GM23248 (cell line): ENCODE results near the gene CLEC16A. TPM values are rescaled to one million over a fixed set of nuclear protein-coding genes. Genes with fewer than 3 reads are reported as not detected.

Source experiments
- DNase-seq: peaks from one replicate; pipeline ENCODE4 v3.0.0-alpha.2; 2015
- H2AFZ ChIP-seq: fragments of 200-600 bp; sonication (generic); 2 replicates; pipeline ENCODE4 v1.6.1; 2016; ENCODE audit warnings: antibody characterized with exemption
- H3F3A ChIP-seq: fragments of 200-600 bp; sonication (generic); 2 replicates; pipeline ENCODE4 v1.6.1; 2016; ENCODE audit warnings: mild to moderate bottlenecking, antibody characterized with exemption, mixed run types; ENCODE audit not compliant: insufficient read depth
- H3K27ac ChIP-seq: fragments of 200-600 bp; sonication (generic); 2 replicates; pipeline ENCODE4 v1.5.1; 2016; ENCODE audit warnings: mild to moderate bottlenecking
- H3K27me3 ChIP-seq: fragments of 200-600 bp; sonication (generic); replicated peaks from 2 replicates; pipeline ENCODE4 v1.6.1; 2016; ENCODE audit warnings: mild to moderate bottlenecking; ENCODE audit not compliant: insufficient read depth
- H3K36me3 ChIP-seq: fragments of 200-600 bp; sonication (generic); 2 replicates; pipeline ENCODE4 v1.6.1; 2016; ENCODE audit warnings: low read depth, mild to moderate bottlenecking
- H3K4me1 ChIP-seq: fragments of 200-600 bp; sonication (generic); 2 replicates; pipeline ENCODE4 v1.6.1; 2016; ENCODE audit warnings: mild to moderate bottlenecking; ENCODE audit not compliant: insufficient read depth
- H3K4me2 ChIP-seq: fragments of 200-600 bp; sonication (generic); one replicate; pipeline ENCODE4 v1.6.1; 2016; ENCODE audit warnings: mild to moderate bottlenecking; ENCODE audit not compliant: unreplicated experiment
- H3K4me3 ChIP-seq: fragments of 200-600 bp; sonication (generic); 2 replicates; pipeline ENCODE4 v1.5.1; 2016; ENCODE audit warnings: mild to moderate bottlenecking
- H3K79me2 ChIP-seq: fragments of 200-600 bp; sonication (generic); 2 replicates; pipeline ENCODE4 v1.6.1; 2016; ENCODE audit warnings: mild to moderate bottlenecking; ENCODE audit not compliant: insufficient read depth
- H3K9ac ChIP-seq: fragments of 200-600 bp; sonication (generic); 2 replicates; pipeline ENCODE4 v1.6.1; 2016; ENCODE audit warnings: mild to moderate bottlenecking
- H3K9me2 ChIP-seq: fragments of 200-600 bp; sonication (generic); 2 replicates; pipeline ENCODE4 v1.6.1; 2016; ENCODE audit warnings: mixed run types, mild to moderate bottlenecking, moderate library complexity; ENCODE audit not compliant: insufficient read depth
- H3K9me3 ChIP-seq: fragments of 200-600 bp; sonication (generic); one replicate; pipeline ENCODE4 v1.6.1; 2017; ENCODE audit warnings: low read depth
- H4K20me1 ChIP-seq: fragments of 200-600 bp; sonication (generic); 2 replicates; pipeline ENCODE4 v1.6.0; 2016; ENCODE audit not compliant: insufficient read depth
- EZH2 ChIP-seq: fragments of 200-600 bp; sonication (generic); IDR thresholded peaks from 2 replicates; pipeline ENCODE4 v1.6.1; 2018; ENCODE audit warnings: antibody characterized with exemption, mild to moderate bottlenecking; ENCODE audit not compliant: insufficient read depth, poor library complexity, severe bottlenecking
- EZH2phosphoT487 ChIP-seq: fragments of 200-600 bp; sonication (generic); IDR thresholded peaks from 2 replicates; pipeline ENCODE4 v1.6.1; 2018; ENCODE audit warnings: antibody characterized with exemption, moderate library complexity, mild to moderate bottlenecking, low read depth; ENCODE audit not compliant: insufficient read depth
- WGBS, 2 experiments: methylation state at CpG; one replicate each; pipeline ENCODE4 v1.1.6; 2015 to 2017; ENCODE audit warnings: low lambda C conversion rate in 2 of 2, low coverage in 1 of 2; ENCODE audit errors: missing lambda C conversion rate in 2 of 2; 5-methylcytosine and 5-hydroxymethylcytosine counted together
- in situ Hi-C: fragments of 300-500 bp; cut with MboI; formaldehyde crosslinking; loops from 2 replicates; pipeline ENCODE4 v1.15.0; 2020
- polyA plus RNA-seq: library from polyadenylated mRNA; unstranded; fragments of >200 nt; fragmentation: Nextera tagmentation; extraction: Ambion mirVana; gene quantifications from 2 replicates; pipeline ENCODE4 v1.2.1, GENCODE V29; 2016
- total RNA-seq: library from RNA; depleted of rRNA; stranded (reverse); fragments of >200 nt; shearing (Covaris generic); gene quantifications from 2 replicates; pipeline ENCODE4 v1.2.3, GENCODE V29; 2014

CLEC16A gene
- total and polyA plus RNA-seq, 2 experiments from 2014 or later: 13.2 to 21.4 TPM

- Histone ChIP-seq H4K20me1 (no peaks in the 10 kb centered on the region), H3K27ac (no peak overlapping the region), H3K9me3 (no peaks in the 10 kb centered on the region), H3K27me3 (no peaks in the 10 kb centered on the region), H3K36me3 (no peaks in the 10 kb centered on the region), H3K4me2 (no peak overlapping the region), H3F3A (no peaks in the 10 kb centered on the region), H3K9ac (no peak overlapping the region), H3K79me2 (no peaks in the 10 kb centered on the region), H3K4me3 (no peak overlapping the region), H3K9me2 (no peaks in the 10 kb centered on the region), H2AFZ (no peak overlapping the region), H3K4me1 (no peaks in the 10 kb centered on the region)
- WGBS, 2 experiments: 85 to 86% methylated on average over 4 of the region's 4 CpGs
- TF ChIP-seq EZH2phosphoT487 (no peak), EZH2 (no peak)
- in situ Hi-C loops: no loop called here
- DNase-seq: no peak
Observed at GRCh38 chr16:11169641-11170040, 225.3 kb downstream of the CLEC16A start.

- no peak overlapping the region for H3K4me3 ChIP-seq
- no peaks in the 10 kb centered on the region for H3K9me3 ChIP-seq
- H3K4me2 ChIP-seq: no peak overlapping the region
- TF ChIP-seq EZH2 (no peak), EZH2phosphoT487 (no peak)
- H3K27me3 ChIP-seq: no peaks in the 10 kb centered on the region
- no peaks in the 10 kb centered on the region for H3K79me2 ChIP-seq
- no peaks in the 10 kb centered on the region for H3K4me1 ChIP-seq
- no peak overlapping the region for H3K9ac ChIP-seq
- H3K36me3 ChIP-seq: no peaks in the 10 kb centered on the region
- H3K27ac ChIP-seq: no peak overlapping the region
- WGBS, 2 experiments: 93 to 95% methylated on average over 7 of the region's 7 CpGs
- H3K9me2 ChIP-seq: no peaks in the 10 kb centered on the region
- no peaks in the 10 kb centered on the region for H3F3A ChIP-seq
- no peak for DNase-seq
- no peak overlapping the region for H2AFZ ChIP-seq
- H4K20me1 ChIP-seq: no peaks in the 10 kb centered on the region
- in situ Hi-C loops: no loop called here
Observed at GRCh38 chr16:11170201-11170600, 225.8 kb downstream of the CLEC16A start.

GRCh38 chr16:11170696-11171447 lies 226.5 kb downstream of the CLEC16A start:
- Histone ChIP-seq H3K9ac (no peak overlapping the region), H3F3A (no peaks in the 10 kb centered on the region), H3K27me3 (no peaks in the 10 kb centered on the region), H3K9me3 (no peaks in the 10 kb centered on the region), H3K27ac (no peak overlapping the region), H3K79me2 (no peaks in the 10 kb centered on the region), H2AFZ (no peak overlapping the region), H3K9me2 (no peaks in the 10 kb centered on the region), H3K4me3 (no peak overlapping the region), H4K20me1 (no peaks in the 10 kb centered on the region), H3K36me3 (no peaks in the 10 kb centered on the region), H3K4me2 (no peak overlapping the region), H3K4me1 (no peaks in the 10 kb centered on the region)
- in situ Hi-C loops: no loop called here
- TF ChIP-seq EZH2phosphoT487 (no peak), EZH2 (no peak)
- WGBS, 2 experiments: 91 to 94% methylated on average over 18 to 19 of the region's 19 CpGs
- DNase-seq: no peak

- no peak overlapping the region for H3K27ac ChIP-seq
- H3K4me1 ChIP-seq: no peaks in the 10 kb centered on the region
- no peaks in the 10 kb centered on the region for H3K9me3 ChIP-seq
- WGBS, 2 experiments: 96 to 100% methylated on average over 4 of the region's 4 CpGs
- no peak for DNase-seq
- no peak overlapping the region for H2AFZ ChIP-seq
- no peaks in the 10 kb centered on the region for H3K36me3 ChIP-seq
- no peaks in the 10 kb centered on the region for H3K27me3 ChIP-seq
- no peak overlapping the region for H3K4me2 ChIP-seq
- in situ Hi-C loops: no loop called here
- TF ChIP-seq EZH2phosphoT487: no peak
- no peak for TF ChIP-seq EZH2
- H3K9ac ChIP-seq: no peak overlapping the region
- H3K79me2 ChIP-seq: no peaks in the 10 kb centered on the region
- H3F3A ChIP-seq: no peaks in the 10 kb centered on the region
- no peaks in the 10 kb centered on the region for H4K20me1 ChIP-seq
- H3K9me2 ChIP-seq: no peaks in the 10 kb centered on the region
- no peak overlapping the region for H3K4me3 ChIP-seq
Observed at GRCh38 chr16:11171448-11171709, 227.0 kb downstream of the CLEC16A start.

GRCh38 chr16:11171757-11172299 lies 227.5 kb downstream of the CLEC16A start:
- 97 to 98% methylated on average over 3 of the region's 3 CpGs for WGBS, 2 experiments
- no peak for TF ChIP-seq EZH2phosphoT487
- no peak for TF ChIP-seq EZH2
- Histone ChIP-seq H3F3A (no peaks in the 10 kb centered on the region), H3K9me2 (no peaks in the 10 kb centered on the region), H3K4me2 (no peak overlapping the region), H3K4me1 (no peaks in the 10 kb centered on the region), H3K4me3 (no peak overlapping the region), H3K27ac (no peak overlapping the region), H3K36me3 (no peaks in the 10 kb centered on the region), H3K79me2 (no peaks in the 10 kb centered on the region), H3K9ac (no peak overlapping the region), H3K9me3 (no peaks in the 10 kb centered on the region), H3K27me3 (no peaks in the 10 kb centered on the region), H4K20me1 (no peaks in the 10 kb centered on the region), H2AFZ (no peak overlapping the region)
- no peak for DNase-seq
- in situ Hi-C loops: no loop called here
